DOHH2 (cell line): ENCODE data around the gene INSM1.
A peak's percentile ranks its signal among the peaks of the same experiment; 100 is the strongest.

Experiments
- H3F3A ChIP-seq: fragments of 200-600 bp; sonication (generic), shearing (Covaris generic); 2 replicates; pipeline ENCODE4 v1.6.0; 2016; ENCODE audit warnings: antibody characterized with exemption, mild to moderate bottlenecking; ENCODE audit not compliant: control insufficient read depth, insufficient read depth
- H3K27ac ChIP-seq: fragments of 200-600 bp; sonication (generic); 2 replicates; pipeline ENCODE4 v1.5.1; 2014; ENCODE audit warnings: low read depth, mild to moderate bottlenecking, low read length, moderate library complexity
- H3K27me3 ChIP-seq: fragments of 200-600 bp; sonication (generic); 2 replicates; pipeline ENCODE4 v1.6.1; 2014; ENCODE audit warnings: mild to moderate bottlenecking, low read length, mixed read lengths; ENCODE audit not compliant: control insufficient read depth
- H3K36me3 ChIP-seq: fragments of 200-600 bp; sonication (generic); 2 replicates; pipeline ENCODE4 v1.6.1; 2014; ENCODE audit warnings: mild to moderate bottlenecking, low read length, moderate library complexity, mixed read lengths; ENCODE audit not compliant: control insufficient read depth
- H3K4me1 ChIP-seq: fragments of 200-600 bp; sonication (generic); 2 replicates; pipeline ENCODE4 v1.6.1; 2014; ENCODE audit warnings: mild to moderate bottlenecking, low read length, mixed read lengths; ENCODE audit not compliant: control insufficient read depth
- H3K4me2 ChIP-seq: fragments of 200-600 bp; sonication (generic); 2 replicates; pipeline ENCODE4 v1.6.0; 2014; ENCODE audit warnings: mild to moderate bottlenecking, low read length, moderate library complexity
- H3K4me3 ChIP-seq: fragments of 200-600 bp; sonication (generic); 2 replicates; pipeline ENCODE4 v1.5.1; 2014; ENCODE audit warnings: mild to moderate bottlenecking, low read length, mixed read lengths
- H3K79me2 ChIP-seq: fragments of 200-600 bp; sonication (generic); 2 replicates; pipeline ENCODE4 v1.6.1; 2014; ENCODE audit warnings: mild to moderate bottlenecking, low read length, mixed read lengths; ENCODE audit not compliant: control insufficient read depth
- H3K9me2 ChIP-seq: fragments of 200-600 bp; sonication (generic); replicated peaks from 2 replicates; pipeline ENCODE4 v1.6.1; 2014; ENCODE audit warnings: mild to moderate bottlenecking, low read length, mixed read lengths; ENCODE audit not compliant: control insufficient read depth
- H3K9me3 ChIP-seq: fragments of 200-600 bp; sonication (generic); 2 replicates; pipeline ENCODE4 v1.6.1; 2014; ENCODE audit warnings: antibody characterized with exemption, low read length, mixed read lengths; ENCODE audit not compliant: control insufficient read depth, insufficient read depth
- H4K20me1 ChIP-seq: fragments of 200-600 bp; sonication (generic); 2 replicates; pipeline ENCODE4 v1.6.0; 2014; ENCODE audit warnings: low read depth, mild to moderate bottlenecking, antibody characterized with exemption, low read length, moderate library complexity; ENCODE audit not compliant: control insufficient read depth, insufficient read depth
- CTCF ChIP-seq: fragments of 200-600 bp; sonication (generic); IDR thresholded peaks from one replicate; pipeline ENCODE4 v1.5.1; 2014; ENCODE audit warnings: antibody characterized with exemption, mild to moderate bottlenecking, low read depth, low read length; ENCODE audit not compliant: poor library complexity, severe bottlenecking
- EZH2phosphoT487 ChIP-seq: fragments of 200-600 bp; sonication (generic); IDR thresholded peaks from 2 replicates; pipeline ENCODE4 v1.6.1; 2017; ENCODE audit warnings: borderline replicate concordance, mild to moderate bottlenecking, antibody characterized with exemption, low read length, moderate library complexity, mixed read lengths

INSM1 gene

GRCh38 chr20:20366876-20367574 is 879 bp upstream of the INSM1 start:
- Histone ChIP-seq H3F3A (peaks cover 4% of the 10 kb centered on the region; the same call in 1 of the 2 replicates), H3K79me2 (no peaks in the 10 kb centered on the region), H4K20me1 (no peaks in the 10 kb centered on the region), H3K27me3 (peaks cover 31% of the 10 kb centered on the region), H3K27ac (no peak overlapping the region), H3K4me1 (no peaks in the 10 kb centered on the region), H3K36me3 (no peaks in the 10 kb centered on the region), H3K9me2 (no peaks in the 10 kb centered on the region), H3K4me2 (no peak overlapping the region), H3K9me3 (no peaks in the 10 kb centered on the region), H3K4me3 (no peak overlapping the region)
- TF ChIP-seq EZH2phosphoT487, result no peak
- TF ChIP-seq CTCF, result no peak

- Histone ChIP-seq H3F3A (peaks cover 4% of the 10 kb centered on the region; the same call in 1 of the 2 replicates), H4K20me1 (no peaks in the 10 kb centered on the region), H3K4me3 (no peak overlapping the region), H3K36me3 (no peaks in the 10 kb centered on the region), H3K4me2 (no peak overlapping the region), H3K4me1 (no peaks in the 10 kb centered on the region), H3K27ac (no peak overlapping the region), H3K9me3 (no peaks in the 10 kb centered on the region), H3K9me2 (no peaks in the 10 kb centered on the region), H3K79me2 (no peaks in the 10 kb centered on the region), H3K27me3 (peaks cover 35% of the 10 kb centered on the region)
- no peak for TF ChIP-seq CTCF
- no peak for TF ChIP-seq EZH2phosphoT487
These were observed 730 bp downstream of the INSM1 start for GRCh38 chr20:20368418-20369249.

GRCh38 chr20:20369250-20370093 is 1.6 kb downstream of the INSM1 start:
- no peaks in the 10 kb centered on the region for H3K9me3 ChIP-seq
- no peaks in the 10 kb centered on the region for H3K79me2 ChIP-seq
- H3F3A ChIP-seq, result peaks cover 4% of the 10 kb centered on the region; the same call in 1 of the 2 replicates
- TF ChIP-seq CTCF (no peak), EZH2phosphoT487 (0 out of 2 replicates have a peak, but pooled peaks have one; percentile 59)
- H3K27ac ChIP-seq, result no peak overlapping the region
- H3K36me3 ChIP-seq, result no peaks in the 10 kb centered on the region
- no peaks in the 10 kb centered on the region for H4K20me1 ChIP-seq
- H3K27me3 ChIP-seq, result peaks cover 35% of the 10 kb centered on the region
- no peaks in the 10 kb centered on the region for H3K4me1 ChIP-seq
- no peak overlapping the region for H3K4me3 ChIP-seq
- H3K9me2 ChIP-seq, result no peaks in the 10 kb centered on the region
- H3K4me2 ChIP-seq, result no peak overlapping the region
